Stomach (tissue), 4 donors: Measurements from ENCODE around the gene MPV17L2.

Experiments
- CTCF ChIP-seq, 7 experiments: fragments of 450-650 bp in 4 of 7; fragments of 200-600 bp in 3 of 7; sonication (generic) in 3 of 7; IDR thresholded peaks; one replicate each; pipeline ENCODE4 v1.5.1; 2016 to 2019; ENCODE audit warnings: antibody characterized with exemption in 7 of 7, control low read depth in 2 of 7, mild to moderate bottlenecking in 1 of 7
- POLR2A ChIP-seq, 4 donors: fragments of 450-650 bp; IDR thresholded peaks; one replicate each; pipeline ENCODE4 v1.6.1; 2016; ENCODE audit warnings: antibody characterized with exemption in 4 of 4, control low read depth in 2 of 4, mild to moderate bottlenecking in 1 of 4, moderate library complexity in 1 of 4
- POLR2AphosphoS5 ChIP-seq, 3 donors: sonication (generic); formaldehyde crosslinking; IDR thresholded peaks; one replicate each; pipeline ENCODE4 v1.6.1; 2016; ENCODE audit warnings: antibody characterized with exemption in 3 of 3

- TF ChIP-seq CTCF (IDR thresholded peaks at IDR 0.05) (peak in 2 of 7 experiments; percentile 19 to 20), POLR2AphosphoS5 (IDR thresholded peaks at IDR 0.05) (no peak), POLR2A (IDR thresholded peaks at IDR 0.05) (no peak)
Measured at GRCh38 chr19:18202778-18203407, 9.9 kb downstream of the MPV17L2 start.
